ENCODE results near the gene TCAIM. TPM values are rescaled to one million over a fixed set of nuclear protein-coding genes. Genes with fewer than 3 reads are reported as not detected.
"Not testable (repeated sequence)": the region's sequence is repeated elsewhere in the genome, so short reads cannot be mapped to it uniquely, and the experiment has no call there.

The TCAIM gene
- total and polyA plus RNA-seq, 9 donors, result 17.4 to 23.9 (median 20.0) TPM

- DNase-seq, result peak; percentile 3
- Histone ChIP-seq H3K4me1 (ENCODE audit: control insufficient read depth, insufficient read depth, low read length) (peaks cover 6% of the 10 kb centered on the region), H3K9me3 (replicated peaks; ENCODE audit: control insufficient read depth, low read depth, low read length) (no peaks in the 10 kb centered on the region), H3K27ac (ENCODE audit: low read length) (no peak overlapping the region), H3K36me3 (ENCODE audit: control insufficient read depth, insufficient read depth, low read length) (no peaks in the 10 kb centered on the region), H3K4me3 (ENCODE audit: low read length) (no peak overlapping the region), H3K27me3 (ENCODE audit: control insufficient read depth, insufficient read depth, low read length) (no peaks in the 10 kb centered on the region)
- WGBS (ENCODE audit: insufficient coverage), result 89% methylated on average over 2 of the region's 3 CpGs
Measured at GRCh38 chr3:44340058-44340395, 1.5 kb downstream of the TCAIM start.

GRCh38 chr3:44342176-44342790 lies 3.7 kb downstream of the TCAIM start:
- Histone ChIP-seq H3K9me3 (replicated peaks; ENCODE audit: control insufficient read depth, low read depth, low read length) (no peaks in the 10 kb centered on the region), H3K4me1 (ENCODE audit: control insufficient read depth, insufficient read depth, low read length) (peaks cover 6% of the 10 kb centered on the region), H3K36me3 (ENCODE audit: control insufficient read depth, insufficient read depth, low read length) (no peaks in the 10 kb centered on the region), H3K27me3 (ENCODE audit: control insufficient read depth, insufficient read depth, low read length) (no peaks in the 10 kb centered on the region), H3K4me3 (ENCODE audit: low read length) (no peak overlapping the region), H3K27ac (ENCODE audit: low read length) (no peak overlapping the region)
- WGBS (ENCODE audit: insufficient coverage), result no CpG with 5 or more reads among the region's 1 CpG
- peak; percentile 56 for DNase-seq

GRCh38 chr3:44343421-44343820 lies 4.9 kb downstream of the TCAIM start:
- DNase-seq, result no peak
- Histone ChIP-seq H3K27me3 (ENCODE audit: control insufficient read depth, insufficient read depth, low read length) (no peaks in the 10 kb centered on the region), H3K4me3 (ENCODE audit: low read length) (no peak overlapping the region), H3K9me3 (replicated peaks; ENCODE audit: control insufficient read depth, low read depth, low read length) (no peaks in the 10 kb centered on the region), H3K4me1 (ENCODE audit: control insufficient read depth, insufficient read depth, low read length) (peaks cover 2% of the 10 kb centered on the region), H3K36me3 (ENCODE audit: control insufficient read depth, insufficient read depth, low read length) (no peaks in the 10 kb centered on the region), H3K27ac (ENCODE audit: low read length) (no peak overlapping the region)

GRCh38 chr3:44346590-44346989 lies 8.0 kb downstream of the TCAIM start:
- not testable (repeated sequence) for H3K9me3 ChIP-seq (replicated peaks; ENCODE audit: control insufficient read depth, low read depth, low read length); H3K27me3 ChIP-seq (ENCODE audit: control insufficient read depth, insufficient read depth, low read length); H3K27ac ChIP-seq (ENCODE audit: low read length); H3K36me3 ChIP-seq (ENCODE audit: control insufficient read depth, insufficient read depth, low read length); H3K4me1 ChIP-seq (ENCODE audit: control insufficient read depth, insufficient read depth, low read length); H3K4me3 ChIP-seq (ENCODE audit: low read length); DNase-seq
- 77% methylated on average over 6 of the region's 6 CpGs for WGBS (ENCODE audit: insufficient coverage)

GRCh38 chr3:44348993-44349392 lies 10.4 kb downstream of the TCAIM start:
- Histone ChIP-seq H3K4me1 (ENCODE audit: control insufficient read depth, insufficient read depth, low read length) (no peaks in the 10 kb centered on the region), H3K9me3 (replicated peaks; ENCODE audit: control insufficient read depth, low read depth, low read length) (no peaks in the 10 kb centered on the region), H3K36me3 (ENCODE audit: control insufficient read depth, insufficient read depth, low read length) (no peaks in the 10 kb centered on the region), H3K27ac (ENCODE audit: low read length) (no peak overlapping the region), H3K27me3 (ENCODE audit: control insufficient read depth, insufficient read depth, low read length) (no peaks in the 10 kb centered on the region), H3K4me3 (ENCODE audit: low read length) (no peak overlapping the region)
- DNase-seq, result no peak
- WGBS (ENCODE audit: insufficient coverage), result 100% methylated on average over 3 of the region's 6 CpGs

- DNase-seq, result no peak
- Histone ChIP-seq H3K36me3 (ENCODE audit: control insufficient read depth, insufficient read depth, low read length) (peaks cover under 1% of the 10 kb centered on the region), H3K27ac (ENCODE audit: low read length) (no peak overlapping the region), H3K9me3 (replicated peaks; ENCODE audit: control insufficient read depth, low read depth, low read length) (no peaks in the 10 kb centered on the region), H3K27me3 (ENCODE audit: control insufficient read depth, insufficient read depth, low read length) (no peaks in the 10 kb centered on the region), H3K4me1 (ENCODE audit: control insufficient read depth, insufficient read depth, low read length) (no peaks in the 10 kb centered on the region), H3K4me3 (ENCODE audit: low read length) (no peak overlapping the region)
- no CpG with 5 or more reads among the region's 1 CpG for WGBS (ENCODE audit: insufficient coverage)
Measured at GRCh38 chr3:44353355-44353924, 14.9 kb downstream of the TCAIM start.

GRCh38 chr3:44355362-44356033 lies 16.9 kb downstream of the TCAIM start:
- WGBS (ENCODE audit: insufficient coverage), result no CpG with 5 or more reads among the region's 2 CpGs
- peaks cover 8% of the 10 kb centered on the region for H3K36me3 ChIP-seq (ENCODE audit: control insufficient read depth, insufficient read depth, low read length)
- H3K9me3 ChIP-seq (replicated peaks; ENCODE audit: control insufficient read depth, low read depth, low read length), result no peaks in the 10 kb centered on the region
- peak overlapping the region; percentile 80 for H3K27ac ChIP-seq (ENCODE audit: low read length)
- H3K27me3 ChIP-seq (ENCODE audit: control insufficient read depth, insufficient read depth, low read length), result no peaks in the 10 kb centered on the region
- H3K4me3 ChIP-seq (ENCODE audit: low read length), result no peak overlapping the region
- H3K4me1 ChIP-seq (ENCODE audit: control insufficient read depth, insufficient read depth, low read length), result no peaks in the 10 kb centered on the region
- peak; percentile 71 for DNase-seq

GRCh38 chr3:44359146-44359751 lies 20.7 kb downstream of the TCAIM start:
- no peak overlapping the region for H3K27ac ChIP-seq (ENCODE audit: low read length)
- no peaks in the 10 kb centered on the region for H3K4me1 ChIP-seq (ENCODE audit: control insufficient read depth, insufficient read depth, low read length)
- H3K27me3 ChIP-seq (ENCODE audit: control insufficient read depth, insufficient read depth, low read length), result no peaks in the 10 kb centered on the region
- H3K9me3 ChIP-seq (replicated peaks; ENCODE audit: control insufficient read depth, low read depth, low read length), result no peaks in the 10 kb centered on the region
- no peak overlapping the region for H3K4me3 ChIP-seq (ENCODE audit: low read length)
- WGBS (ENCODE audit: insufficient coverage), result 63% methylated on average over 1 of the region's 3 CpGs
- peaks cover 8% of the 10 kb centered on the region for H3K36me3 ChIP-seq (ENCODE audit: control insufficient read depth, insufficient read depth, low read length)
- DNase-seq, result no peak

GRCh38 chr3:44363591-44363990 lies 25.0 kb downstream of the TCAIM start:
- DNase-seq, result no peak
- H3K9me3 ChIP-seq (replicated peaks; ENCODE audit: control insufficient read depth, low read depth, low read length), result no peaks in the 10 kb centered on the region
- no peaks in the 10 kb centered on the region for H3K27me3 ChIP-seq (ENCODE audit: control insufficient read depth, insufficient read depth, low read length)
- H3K4me3 ChIP-seq (ENCODE audit: low read length), result no peak overlapping the region
- H3K4me1 ChIP-seq (ENCODE audit: control insufficient read depth, insufficient read depth, low read length), result no peaks in the 10 kb centered on the region
- H3K27ac ChIP-seq (ENCODE audit: low read length), result no peak overlapping the region
- no CpG with 5 or more reads among the region's 2 CpGs for WGBS (ENCODE audit: insufficient coverage)
- peaks cover 9% of the 10 kb centered on the region for H3K36me3 ChIP-seq (ENCODE audit: control insufficient read depth, insufficient read depth, low read length)

GRCh38 chr3:44365952-44366351 lies 27.4 kb downstream of the TCAIM start:
- Histone ChIP-seq H3K27ac (ENCODE audit: low read length) (no peak overlapping the region), H3K27me3 (ENCODE audit: control insufficient read depth, insufficient read depth, low read length) (no peaks in the 10 kb centered on the region), H3K9me3 (replicated peaks; ENCODE audit: control insufficient read depth, low read depth, low read length) (no peaks in the 10 kb centered on the region), H3K4me3 (ENCODE audit: low read length) (no peak overlapping the region), H3K36me3 (ENCODE audit: control insufficient read depth, insufficient read depth, low read length) (peaks cover 3% of the 10 kb centered on the region), H3K4me1 (ENCODE audit: control insufficient read depth, insufficient read depth, low read length) (no peaks in the 10 kb centered on the region)
- no CpG with 5 or more reads among the region's 1 CpG for WGBS (ENCODE audit: insufficient coverage)
- DNase-seq, result no peak
